Measurements from ENCODE around the gene FSTL1.

- TF ChIP-seq RFX5 (IDR thresholded peaks at IDR 0.05; ENCODE audit: low read length) (no peak), EP300 (IDR thresholded peaks at IDR 0.05; ENCODE audit: borderline replicate concordance in 1 of 2, low read depth in 1 of 2, low read length in 1 of 2) (no peak), TEAD4 (IDR thresholded peaks at IDR 0.05; ENCODE audit: borderline replicate concordance, insufficient read depth) (no peak), POLR2AphosphoS5 (IDR thresholded peaks at IDR 0.05; ENCODE audit: low read depth, low read length) (no peak)
- TF ChIP-seq, protein P1, sequence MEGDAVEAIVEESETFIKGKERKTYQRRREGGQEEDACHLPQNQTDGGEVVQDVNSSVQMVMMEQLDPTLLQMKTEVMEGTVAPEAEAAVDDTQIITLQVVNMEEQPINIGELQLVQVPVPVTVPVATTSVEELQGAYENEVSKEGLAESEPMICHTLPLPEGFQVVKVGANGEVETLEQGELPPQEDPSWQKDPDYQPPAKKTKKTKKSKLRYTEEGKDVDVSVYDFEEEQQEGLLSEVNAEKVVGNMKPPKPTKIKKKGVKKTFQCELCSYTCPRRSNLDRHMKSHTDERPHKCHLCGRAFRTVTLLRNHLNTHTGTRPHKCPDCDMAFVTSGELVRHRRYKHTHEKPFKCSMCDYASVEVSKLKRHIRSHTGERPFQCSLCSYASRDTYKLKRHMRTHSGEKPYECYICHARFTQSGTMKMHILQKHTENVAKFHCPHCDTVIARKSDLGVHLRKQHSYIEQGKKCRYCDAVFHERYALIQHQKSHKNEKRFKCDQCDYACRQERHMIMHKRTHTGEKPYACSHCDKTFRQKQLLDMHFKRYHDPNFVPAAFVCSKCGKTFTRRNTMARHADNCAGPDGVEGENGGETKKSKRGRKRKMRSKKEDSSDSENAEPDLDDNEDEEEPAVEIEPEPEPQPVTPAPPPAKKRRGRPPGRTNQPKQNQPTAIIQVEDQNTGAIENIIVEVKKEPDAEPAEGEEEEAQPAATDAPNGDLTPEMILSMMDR (IDR thresholded peaks at IDR 0.05) = no peak
Observed at GRCh38 chr3:120448756-120449155, 2.0 kb downstream of the FSTL1 start.

All from SK-N-SH (cell line).